Hypothalamus (tissue), 51 donors: ENCODE measurements around the gene FSIP1.

Experiments used
- DNase-seq, 51 donors: peaks; one replicate each; lab custom pipeline; 2025; lab: John Stamatoyannopoulos, UW

Gene FSIP1

GRCh38 chr15:39654304-39654703 lies 128.3 kb downstream of the FSIP1 start:
- no peak for DNase-seq

GRCh38 chr15:39651881-39652280 lies 130.8 kb downstream of the FSIP1 start:
- no peak for DNase-seq

GRCh38 chr15:39651295-39651694 lies 131.3 kb downstream of the FSIP1 start:
- DNase-seq, result no peak

GRCh38 chr15:39649757-39650156 lies 132.9 kb downstream of the FSIP1 start:
- peak in 2 of 51 donors; percentile 1 to 4 for DNase-seq

GRCh38 chr15:39646425-39646824 lies 136.2 kb downstream of the FSIP1 start:
- no peak for DNase-seq

GRCh38 chr15:39645976-39646257 lies 136.7 kb downstream of the FSIP1 start:
- no peak for DNase-seq

GRCh38 chr15:39645138-39645975 lies 137.3 kb downstream of the FSIP1 start:
- DNase-seq, result no peak

- no peak for DNase-seq
Measured at GRCh38 chr15:39644136-39644535, 138.5 kb downstream of the FSIP1 start.

- no peak for DNase-seq
Measured at GRCh38 chr15:39643727-39644126, 138.9 kb downstream of the FSIP1 start.

GRCh38 chr15:39642011-39642640 lies 140.5 kb downstream of the FSIP1 start:
- DNase-seq, result peak in 1 of 51 donors; percentile 40

GRCh38 chr15:39641191-39641889 lies 141.3 kb downstream of the FSIP1 start:
- peak in 1 of 51 donors; percentile 38 for DNase-seq

- DNase-seq, result no peak
Measured at GRCh38 chr15:39640665-39641064, 142.0 kb downstream of the FSIP1 start.

GRCh38 chr15:39639037-39639436 lies 143.6 kb downstream of the FSIP1 start:
- no peak for DNase-seq

GRCh38 chr15:39638041-39638440 lies 144.6 kb downstream of the FSIP1 start:
- no peak for DNase-seq

- DNase-seq, result no peak
Measured at GRCh38 chr15:39631357-39631756, 151.3 kb downstream of the FSIP1 start.

GRCh38 chr15:39629906-39630305 lies 152.7 kb downstream of the FSIP1 start:
- no peak for DNase-seq

GRCh38 chr15:39629371-39629770 lies 153.3 kb downstream of the FSIP1 start:
- DNase-seq, result no peak

GRCh38 chr15:39628546-39629257 lies 153.9 kb downstream of the FSIP1 start:
- no peak for DNase-seq

- no peak for DNase-seq
Measured at GRCh38 chr15:39628144-39628508, 154.5 kb downstream of the FSIP1 start.

GRCh38 chr15:39627451-39628143 lies 155.0 kb downstream of the FSIP1 start:
- no peak for DNase-seq

- DNase-seq, result no peak
Measured at GRCh38 chr15:39625856-39626255, 156.8 kb downstream of the FSIP1 start.
